GM13977 (cell line): ENCODE results near the gene UBB.
"Not testable (repeated sequence)": the region's sequence is repeated elsewhere in the genome, so short reads cannot be mapped to it uniquely, and the experiment has no call there.

Experiments used
- DNase-seq: peaks from one replicate; pipeline ENCODE4 v3.0.0; 2012; ENCODE audit warnings: low spot score
- in situ Hi-C: fragments of 300-500 bp; cut with MboI; formaldehyde crosslinking; loops from one replicate; pipeline ENCODE4 v1.12.0; 2022; ENCODE audit warnings: low sequenced_read_pairs, low pct_unique_long_range_greater_than_20kb, mixed read lengths, inconsistent platforms; ENCODE audit not compliant: unreplicated experiment
- TF ChIP-seq, protein P1 (sequence below): IDR thresholded peaks from 2 replicates; pipeline ENCODE4 v1.5.1; 2012; ENCODE audit warnings: mild to moderate bottlenecking, control low read depth; ENCODE audit not compliant: insufficient read depth; ENCODE audit errors: extremely low read depth, missing control alignments

Gene UBB

DNA sequence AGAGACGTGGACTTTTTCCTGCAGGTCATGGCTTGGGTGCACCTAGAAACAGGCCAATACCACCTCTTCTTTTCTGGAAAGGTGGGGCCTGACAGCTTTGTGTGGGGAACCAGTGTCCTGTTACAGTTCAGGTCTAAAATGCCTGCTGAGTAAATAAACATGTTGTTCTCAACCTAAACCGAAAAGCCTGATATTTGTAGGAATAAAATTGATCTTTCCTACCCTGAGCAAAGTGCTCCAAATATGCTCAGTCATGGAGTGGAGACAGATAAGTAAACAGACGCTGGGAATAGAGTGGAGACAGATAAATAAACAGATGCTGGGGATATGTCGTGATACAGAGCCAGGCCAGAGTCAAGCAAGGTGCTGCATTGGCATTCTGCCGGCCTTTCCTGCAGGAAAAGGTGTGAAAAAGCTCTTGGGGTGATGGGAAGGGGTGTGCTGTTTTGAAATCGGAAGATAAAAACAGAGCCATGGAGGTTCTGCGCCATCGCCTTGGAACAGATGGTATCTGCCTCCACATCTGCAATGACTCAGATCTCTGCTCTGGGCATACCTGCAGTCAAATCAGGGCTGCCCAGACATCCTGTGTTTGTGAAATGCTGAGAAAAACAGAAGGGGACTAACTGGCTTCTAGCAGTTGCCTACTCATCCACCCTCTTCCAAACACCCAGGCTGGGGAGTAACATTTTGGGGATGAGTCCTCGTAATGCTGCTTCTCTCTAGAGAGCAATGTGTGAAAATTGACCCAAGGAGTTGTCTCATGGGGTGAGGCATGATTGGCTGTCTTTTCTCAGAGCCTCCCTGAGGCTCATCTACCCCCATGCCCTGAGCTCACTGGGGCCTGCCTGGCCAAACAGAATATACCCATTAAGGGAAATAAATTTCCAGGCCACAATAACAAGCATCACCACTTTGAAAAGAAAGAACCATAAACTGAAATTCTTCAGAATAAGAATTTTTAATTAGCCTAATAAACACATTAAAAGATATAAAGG, 17.7 kb downstream of the UBB start:
- peak; percentile 36 for DNase-seq
- TF ChIP-seq, protein P1, sequence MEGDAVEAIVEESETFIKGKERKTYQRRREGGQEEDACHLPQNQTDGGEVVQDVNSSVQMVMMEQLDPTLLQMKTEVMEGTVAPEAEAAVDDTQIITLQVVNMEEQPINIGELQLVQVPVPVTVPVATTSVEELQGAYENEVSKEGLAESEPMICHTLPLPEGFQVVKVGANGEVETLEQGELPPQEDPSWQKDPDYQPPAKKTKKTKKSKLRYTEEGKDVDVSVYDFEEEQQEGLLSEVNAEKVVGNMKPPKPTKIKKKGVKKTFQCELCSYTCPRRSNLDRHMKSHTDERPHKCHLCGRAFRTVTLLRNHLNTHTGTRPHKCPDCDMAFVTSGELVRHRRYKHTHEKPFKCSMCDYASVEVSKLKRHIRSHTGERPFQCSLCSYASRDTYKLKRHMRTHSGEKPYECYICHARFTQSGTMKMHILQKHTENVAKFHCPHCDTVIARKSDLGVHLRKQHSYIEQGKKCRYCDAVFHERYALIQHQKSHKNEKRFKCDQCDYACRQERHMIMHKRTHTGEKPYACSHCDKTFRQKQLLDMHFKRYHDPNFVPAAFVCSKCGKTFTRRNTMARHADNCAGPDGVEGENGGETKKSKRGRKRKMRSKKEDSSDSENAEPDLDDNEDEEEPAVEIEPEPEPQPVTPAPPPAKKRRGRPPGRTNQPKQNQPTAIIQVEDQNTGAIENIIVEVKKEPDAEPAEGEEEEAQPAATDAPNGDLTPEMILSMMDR = no peak
- in situ Hi-C loops = no loop called here

DNA sequence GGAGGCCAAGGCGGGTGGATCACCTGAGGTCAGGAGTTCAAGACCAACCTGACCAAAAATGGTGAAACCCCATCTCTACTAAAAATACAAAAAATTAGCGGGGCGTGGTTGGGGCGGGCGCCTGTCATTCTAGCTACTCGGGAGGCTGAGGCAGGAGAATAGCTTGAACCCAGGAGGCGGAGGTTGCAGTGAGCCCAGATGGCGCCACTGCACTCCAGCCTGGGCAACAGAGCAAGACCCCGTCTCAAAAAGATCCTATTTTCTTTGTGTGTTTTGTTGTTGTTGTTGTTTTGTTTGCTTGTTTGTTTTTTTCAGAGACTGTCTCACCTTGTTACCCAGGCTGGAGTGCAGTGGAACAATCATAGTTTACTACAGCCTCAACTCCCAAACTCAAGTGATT, 23.0 kb downstream of the UBB start:
- in situ Hi-C loops = not testable (repeated sequence)

DNA sequence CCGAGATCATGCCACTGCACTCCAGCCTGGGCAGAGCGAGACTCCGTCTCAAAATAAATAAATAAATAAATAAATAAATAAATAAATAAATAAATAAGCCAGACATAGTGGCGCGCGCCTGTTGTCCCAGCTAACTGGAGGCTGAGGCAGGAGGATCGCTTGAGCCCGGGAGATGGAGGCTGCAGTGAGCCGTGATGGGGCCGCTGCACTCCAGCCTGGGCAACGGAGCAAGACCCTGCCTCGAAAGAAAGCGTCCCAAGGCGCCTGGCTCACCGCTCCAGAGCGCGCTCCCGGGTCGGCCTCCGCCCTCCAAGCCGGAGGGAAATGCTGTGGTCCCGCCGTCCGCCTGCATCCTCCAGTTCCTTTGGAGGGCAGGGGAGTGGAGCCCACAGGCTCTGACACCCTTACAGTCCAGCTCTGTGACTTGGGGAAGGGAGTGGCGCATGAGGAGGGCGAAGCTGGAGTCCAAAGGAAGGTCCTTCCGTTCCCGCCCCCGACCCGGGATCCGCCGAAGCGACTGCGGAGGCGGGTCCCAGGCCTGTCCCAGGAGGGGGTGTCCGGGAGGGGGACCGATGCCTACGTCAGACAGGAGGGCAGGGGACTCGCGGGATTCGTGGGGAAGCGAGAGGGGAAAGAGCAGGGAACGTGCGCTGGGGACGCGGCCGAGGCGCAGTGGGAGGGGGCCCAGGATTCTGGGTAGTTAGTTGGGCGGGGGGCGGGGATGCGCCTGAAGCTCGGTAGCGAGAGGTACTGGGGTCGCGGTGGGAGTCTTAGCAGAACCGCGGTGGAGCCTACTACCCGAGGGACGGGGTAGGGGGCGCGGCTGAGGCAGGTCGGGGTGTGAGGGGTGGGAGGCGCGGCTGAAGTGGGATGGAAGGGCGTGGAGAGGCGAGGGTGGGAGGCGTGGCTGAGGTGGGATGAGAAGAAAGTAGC, 26.1 kb downstream of the UBB start:
- TF ChIP-seq, protein P1 = no peak
- in situ Hi-C loops = no loop called here
- DNase-seq = peak; percentile 71

More for the DNA sequence above, 23.0 kb downstream of the UBB start:
- not testable (repeated sequence) for DNase-seq

DNA sequence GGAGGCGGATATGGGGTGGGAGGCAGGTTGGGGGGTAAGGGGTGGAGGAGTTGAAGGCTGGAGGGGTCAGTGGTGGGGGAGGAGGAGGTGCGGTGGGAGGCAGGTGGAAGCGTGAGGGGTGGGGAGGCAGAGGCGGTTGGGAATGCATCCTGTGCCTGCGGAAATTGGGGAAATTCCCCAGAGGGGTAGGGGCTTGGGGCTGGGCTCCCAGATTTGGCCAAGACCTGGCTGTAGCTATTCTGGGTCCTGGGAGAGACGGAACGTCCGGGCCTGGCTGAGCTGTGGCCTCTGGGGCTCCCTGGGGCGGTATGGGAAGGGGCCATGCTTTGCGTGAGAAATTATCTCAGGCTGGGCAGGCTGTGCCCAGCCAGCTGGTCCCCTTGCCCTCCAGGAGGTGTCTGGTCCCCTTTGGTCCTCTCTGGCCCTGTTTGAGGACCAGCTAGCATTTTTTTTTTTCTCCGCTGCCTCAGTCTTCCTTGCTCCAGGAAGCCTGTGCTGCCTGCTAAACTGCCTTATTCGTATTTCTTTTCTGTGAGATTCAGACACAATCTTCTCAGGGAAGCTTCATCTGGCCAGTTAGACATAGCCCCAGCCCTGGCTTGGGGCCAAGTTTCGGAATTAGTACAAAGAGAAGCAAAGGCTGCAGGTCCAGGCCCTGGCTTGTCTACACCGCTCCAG, 27.2 kb downstream of the UBB start:
- peak; percentile 85 for DNase-seq
- TF ChIP-seq, protein P1 = no peak
- in situ Hi-C loops = no loop called here

DNA sequence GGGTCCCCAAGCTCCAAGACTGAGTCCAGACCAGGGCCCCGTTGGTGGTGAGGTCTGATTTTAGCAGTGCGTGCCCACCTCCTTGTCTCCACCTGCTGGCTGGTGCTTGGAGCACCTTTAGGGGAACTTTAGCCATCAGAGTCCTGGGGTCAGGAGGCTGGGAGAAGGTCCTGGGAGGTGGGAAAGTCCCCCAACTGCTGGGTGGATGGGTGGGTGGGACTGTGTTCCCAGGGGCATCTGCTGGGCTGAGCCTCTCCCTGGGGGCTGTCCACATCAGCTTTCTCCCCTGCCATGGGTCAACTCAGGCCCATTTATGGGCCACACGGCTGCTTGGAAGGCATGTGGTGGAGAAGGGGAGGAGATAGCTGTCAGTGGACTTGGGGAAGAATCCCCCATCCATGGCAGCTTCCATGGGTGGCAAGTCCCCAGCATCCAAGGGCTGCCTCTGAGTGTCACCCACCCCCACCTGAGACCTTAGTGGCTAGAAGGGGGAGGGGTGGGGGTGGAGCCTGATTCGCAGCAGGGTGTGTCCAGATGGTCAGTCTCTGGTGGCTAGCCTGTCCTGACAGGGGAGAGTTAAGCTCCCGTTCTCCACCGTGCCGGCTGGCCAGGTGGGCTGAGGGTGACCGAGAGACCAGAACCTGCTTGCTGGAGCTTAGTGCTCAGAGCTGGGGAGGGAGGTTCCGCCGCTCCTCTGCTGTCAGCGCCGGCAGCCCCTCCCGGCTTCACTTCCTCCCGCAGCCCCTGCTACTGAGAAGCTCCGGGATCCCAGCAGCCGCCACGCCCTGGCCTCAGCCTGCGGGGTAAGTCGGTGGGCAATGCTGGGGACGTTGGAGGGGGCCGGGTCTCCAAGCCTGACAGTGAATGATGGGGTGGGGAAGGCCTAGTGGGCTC, 34.4 kb downstream of the UBB start, which contains the start of gene TRPV2:
Gene TRPV2, plus strand, starts transcription at position 541 of the 894 bp plus-strand sequence. CDS start 2,098 bp downstream, outside the sequence.
- TF ChIP-seq, protein P1 = peak; percentile 87
- DNase-seq = peak; percentile 74
- in situ Hi-C loops = no loop called here

DNA sequence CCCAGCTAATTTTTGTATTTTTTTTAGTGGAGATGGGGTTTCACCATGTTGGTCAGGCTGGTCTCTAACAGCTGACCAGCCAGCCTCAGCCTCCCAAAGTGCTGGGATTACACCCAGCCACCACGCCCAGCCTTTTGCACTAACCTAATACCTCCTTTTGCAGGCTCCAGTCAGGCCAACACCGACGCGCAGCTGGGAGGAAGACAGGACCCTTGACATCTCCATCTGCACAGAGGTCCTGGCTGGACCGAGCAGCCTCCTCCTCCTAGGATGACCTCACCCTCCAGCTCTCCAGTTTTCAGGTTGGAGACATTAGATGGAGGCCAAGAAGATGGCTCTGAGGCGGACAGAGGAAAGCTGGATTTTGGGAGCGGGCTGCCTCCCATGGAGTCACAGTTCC, 36.5 kb downstream of the UBB start:
- in situ Hi-C loops = no loop called here
- no peak for DNase-seq
- TF ChIP-seq, protein P1 = no peak
